ENCODE measurements around the gene RNF213.

The RNF213 gene

GRCh38 chr17:80352991-80353665 is 92.5 kb downstream of the RNF213 start:
- DNase-seq (ENCODE audit: low read depth) = no peak

GRCh38 chr17:80353718-80354275 is 93.1 kb downstream of the RNF213 start:
- no peak for DNase-seq (ENCODE audit: low read depth)

- no peak for DNase-seq (ENCODE audit: low read depth)
Observed at GRCh38 chr17:80354336-80354735, 93.7 kb downstream of the RNF213 start.

- DNase-seq (ENCODE audit: low read depth) = no peak
Observed at GRCh38 chr17:80356231-80356856, 95.7 kb downstream of the RNF213 start.

- no peak for DNase-seq (ENCODE audit: low read depth)
Observed at GRCh38 chr17:80358131-80358530, 97.5 kb downstream of the RNF213 start.

- no peak for DNase-seq (ENCODE audit: low read depth)
Observed at GRCh38 chr17:80358861-80359260, 98.2 kb downstream of the RNF213 start.

GRCh38 chr17:80359422-80360110 is 98.9 kb downstream of the RNF213 start:
- peak; percentile 36 for DNase-seq (ENCODE audit: low read depth)

GRCh38 chr17:80360396-80360795 is 99.7 kb downstream of the RNF213 start:
- DNase-seq (ENCODE audit: low read depth) = no peak

- DNase-seq (ENCODE audit: low read depth) = no peak
Observed at GRCh38 chr17:80361495-80362220, 101.0 kb downstream of the RNF213 start.

GRCh38 chr17:80362428-80363119 is 101.9 kb downstream of the RNF213 start:
- peak; percentile 49 for DNase-seq (ENCODE audit: low read depth)

GRCh38 chr17:80363120-80363515 is 102.5 kb downstream of the RNF213 start:
- no peak for DNase-seq (ENCODE audit: low read depth)

GRCh38 chr17:80363518-80364090 is 103.0 kb downstream of the RNF213 start:
- no peak for DNase-seq (ENCODE audit: low read depth)

GRCh38 chr17:80364091-80364691 is 103.5 kb downstream of the RNF213 start:
- DNase-seq (ENCODE audit: low read depth) = no peak

- DNase-seq (ENCODE audit: low read depth) = no peak
Observed at GRCh38 chr17:80365001-80365965, 104.6 kb downstream of the RNF213 start.

GRCh38 chr17:80365983-80366382 is 105.3 kb downstream of the RNF213 start:
- no peak for DNase-seq (ENCODE audit: low read depth)

- no peak for DNase-seq (ENCODE audit: low read depth)
Observed at GRCh38 chr17:80367503-80367902, 106.9 kb downstream of the RNF213 start.

- no peak for DNase-seq (ENCODE audit: low read depth)
Observed at GRCh38 chr17:80371196-80371595, 110.5 kb downstream of the RNF213 start.

GRCh38 chr17:80372456-80372855 is 111.8 kb downstream of the RNF213 start:
- no peak for DNase-seq (ENCODE audit: low read depth)

- DNase-seq (ENCODE audit: low read depth) = no peak
Observed at GRCh38 chr17:80372922-80373570, 112.4 kb downstream of the RNF213 start.

Data from iris pigment epithelial cell (primary cell).